GM18873 (cell line): ENCODE measurements around the gene MRPL1.
"Not testable (repeated sequence)": the region's sequence is repeated elsewhere in the genome, so short reads cannot be mapped to it uniquely, and the experiment has no call there.

Source experiments
- ATAC-seq: cut with Tn5 transposase; IDR thresholded peaks from one replicate; pipeline ENCODE4 v1.9.1; 2021; ENCODE audit warnings: mild to moderate bottlenecking, moderate library complexity, moderate number of reproducible peaks; ENCODE audit not compliant: unreplicated experiment, low FRiP score

MRPL1 gene

GRCh38 chr4:77911091-77911490 lies 48.5 kb downstream of the MRPL1 start:
- no peak for ATAC-seq

GRCh38 chr4:77911842-77912450 lies 49.3 kb downstream of the MRPL1 start:
- peak; percentile 63 for ATAC-seq

GRCh38 chr4:77913348-77913747 lies 50.7 kb downstream of the MRPL1 start:
- no peak for ATAC-seq

- ATAC-seq = no peak
These were observed 54.4 kb downstream of the MRPL1 start for GRCh38 chr4:77917075-77917474.

GRCh38 chr4:77917601-77918000 lies 55.0 kb downstream of the MRPL1 start:
- no peak for ATAC-seq

GRCh38 chr4:77920371-77920770 lies 57.7 kb downstream of the MRPL1 start:
- ATAC-seq = no peak

GRCh38 chr4:77921701-77922100 lies 59.1 kb downstream of the MRPL1 start:
- ATAC-seq = no peak

- no peak for ATAC-seq
These were observed 59.8 kb downstream of the MRPL1 start for GRCh38 chr4:77922158-77923094.

- ATAC-seq = no peak
These were observed 65.6 kb downstream of the MRPL1 start for GRCh38 chr4:77927991-77928925.

- no peak for ATAC-seq
These were observed 67.6 kb downstream of the MRPL1 start for GRCh38 chr4:77930154-77930639.

- no peak for ATAC-seq
These were observed 68.2 kb downstream of the MRPL1 start for GRCh38 chr4:77930876-77931275.

GRCh38 chr4:77931452-77932135 lies 69.0 kb downstream of the MRPL1 start:
- ATAC-seq = no peak

GRCh38 chr4:77938560-77938959 lies 75.9 kb downstream of the MRPL1 start:
- no peak for ATAC-seq

GRCh38 chr4:77945929-77946328 lies 83.3 kb downstream of the MRPL1 start:
- not testable (repeated sequence) for ATAC-seq

GRCh38 chr4:77950203-77950602 lies 87.6 kb downstream of the MRPL1 start:
- ATAC-seq = no peak

- no peak for ATAC-seq
These were observed 89.8 kb downstream of the MRPL1 start for GRCh38 chr4:77952457-77952856.

- no peak for ATAC-seq
These were observed 92.1 kb downstream of the MRPL1 start for GRCh38 chr4:77954690-77955089.

- no peak for ATAC-seq
These were observed 94.3 kb downstream of the MRPL1 start for GRCh38 chr4:77956917-77957316.

- no peak for ATAC-seq
These were observed 96.3 kb downstream of the MRPL1 start for GRCh38 chr4:77958897-77959296.
